Activated CD4-positive, alpha-beta T cell treated with anti-CD3 and anti-CD28 coated beads, Interleukin-2, amount 50 U/mL, for 16 hours (primary cell): ENCODE results near the gene DOCK1.
"Not testable (repeated sequence)": the region's sequence is repeated elsewhere in the genome, so short reads cannot be mapped to it uniquely, and the experiment has no call there.

Experiments used
- DNase-seq: peaks from one replicate; pipeline ENCODE4 v3.0.0-alpha.2; 2020

Gene DOCK1

GRCh38 chr10:127293640-127294039 lies 388.4 kb downstream of the DOCK1 start:
- DNase-seq: peak; percentile 78

GRCh38 chr10:127296696-127297095 lies 391.5 kb downstream of the DOCK1 start:
- no peak for DNase-seq

GRCh38 chr10:127298381-127298780 lies 393.2 kb downstream of the DOCK1 start:
- no peak for DNase-seq

- DNase-seq: not testable (repeated sequence)
Observed at GRCh38 chr10:127299192-127299591, 394.0 kb downstream of the DOCK1 start.

- no peak for DNase-seq
Observed at GRCh38 chr10:127299956-127300689, 394.9 kb downstream of the DOCK1 start.

GRCh38 chr10:127300868-127301321 lies 395.7 kb downstream of the DOCK1 start:
- DNase-seq: no peak

GRCh38 chr10:127302343-127302742 lies 397.1 kb downstream of the DOCK1 start:
- DNase-seq: no peak

- no peak for DNase-seq
Observed at GRCh38 chr10:127303105-127303504, 397.9 kb downstream of the DOCK1 start.

GRCh38 chr10:127303746-127304145 lies 398.5 kb downstream of the DOCK1 start:
- DNase-seq: no peak

- no peak for DNase-seq
Observed at GRCh38 chr10:127306479-127306878, 401.3 kb downstream of the DOCK1 start.

GRCh38 chr10:127307338-127307737 lies 402.1 kb downstream of the DOCK1 start:
- DNase-seq: no peak

- no peak for DNase-seq
Observed at GRCh38 chr10:127308031-127308430, 402.8 kb downstream of the DOCK1 start.

GRCh38 chr10:127309619-127310018 lies 404.4 kb downstream of the DOCK1 start:
- DNase-seq: not testable (repeated sequence)

GRCh38 chr10:127310430-127310829 lies 405.2 kb downstream of the DOCK1 start:
- DNase-seq: no peak

GRCh38 chr10:127310923-127311322 lies 405.7 kb downstream of the DOCK1 start:
- DNase-seq: no peak

- DNase-seq: no peak
Observed at GRCh38 chr10:127313996-127314700, 408.9 kb downstream of the DOCK1 start.

- no peak for DNase-seq
Observed at GRCh38 chr10:127314797-127315196, 409.6 kb downstream of the DOCK1 start.

GRCh38 chr10:127315888-127316287 lies 410.7 kb downstream of the DOCK1 start:
- no peak for DNase-seq

- DNase-seq: no peak
Observed at GRCh38 chr10:127318396-127318795, 413.2 kb downstream of the DOCK1 start.

- DNase-seq: no peak
Observed at GRCh38 chr10:127319271-127319670, 414.0 kb downstream of the DOCK1 start.

- DNase-seq: no peak
Observed at GRCh38 chr10:127319691-127320090, 414.5 kb downstream of the DOCK1 start.

- no peak for DNase-seq
Observed at GRCh38 chr10:127320176-127320575, 414.9 kb downstream of the DOCK1 start.

GRCh38 chr10:127322286-127322685 lies 417.1 kb downstream of the DOCK1 start:
- DNase-seq: no peak

- no peak for DNase-seq
Observed at GRCh38 chr10:127325506-127325905, 420.3 kb downstream of the DOCK1 start.
